HG03571 (cell line): ENCODE data around the gene ACADS.
"Not testable (repeated sequence)": the region's sequence is repeated elsewhere in the genome, so short reads cannot be mapped to it uniquely, and the experiment has no call there.

Source experiments
- ATAC-seq: cut with Tn5 transposase; IDR thresholded peaks from one replicate; pipeline ENCODE4 v1.9.1; 2021; ENCODE audit not compliant: unreplicated experiment

ACADS gene

GRCh38 chr12:120725151-120725658 is 421 bp upstream of the ACADS start:
- ATAC-seq, result no peak

- ATAC-seq, result no peak
Measured at GRCh38 chr12:120726510-120726793, 826 bp downstream of the ACADS start.

GRCh38 chr12:120726961-120727360 is 1.3 kb downstream of the ACADS start:
- no peak for ATAC-seq

- not testable (repeated sequence) for ATAC-seq
Measured at GRCh38 chr12:120732198-120732597, 6.6 kb downstream of the ACADS start.

GRCh38 chr12:120733574-120733973 is 7.9 kb downstream of the ACADS start:
- no peak for ATAC-seq

GRCh38 chr12:120734210-120734609 is 8.6 kb downstream of the ACADS start:
- ATAC-seq, result no peak

GRCh38 chr12:120735181-120735580 is 9.6 kb downstream of the ACADS start:
- ATAC-seq, result no peak

- no peak for ATAC-seq
Measured at GRCh38 chr12:120736404-120737331, 11.0 kb downstream of the ACADS start.

GRCh38 chr12:120737557-120738251 is 12.1 kb downstream of the ACADS start:
- ATAC-seq, result no peak

- ATAC-seq, result no peak
Measured at GRCh38 chr12:120738252-120739030, 12.8 kb downstream of the ACADS start.

GRCh38 chr12:120739031-120739762 is 13.6 kb downstream of the ACADS start:
- no peak for ATAC-seq

- no peak for ATAC-seq
Measured at GRCh38 chr12:120739821-120740613, 14.4 kb downstream of the ACADS start.

- no peak for ATAC-seq
Measured at GRCh38 chr12:120740871-120741270, 15.2 kb downstream of the ACADS start.

- ATAC-seq, result no peak
Measured at GRCh38 chr12:120741476-120742421, 16.1 kb downstream of the ACADS start.

- no peak for ATAC-seq
Measured at GRCh38 chr12:120744922-120745493, 19.4 kb downstream of the ACADS start.

- no peak for ATAC-seq
Measured at GRCh38 chr12:120748242-120748641, 22.6 kb downstream of the ACADS start.

GRCh38 chr12:120749256-120749655 is 23.6 kb downstream of the ACADS start:
- no peak for ATAC-seq

GRCh38 chr12:120750806-120751205 is 25.2 kb downstream of the ACADS start:
- ATAC-seq, result no peak
